GM23338 (cell line): ENCODE measurements around the gene BAAT.

ENCODE experiments used
- CREB1 ChIP-seq: fragments of 250-450 bp; sonication (Bioruptor Pico); IDR thresholded peaks from 2 replicates; pipeline ENCODE4 v1.5.0; 2020; ENCODE audit warnings: low read depth, mild to moderate bottlenecking, moderate library complexity
- CTCF ChIP-seq, 2 experiments: fragments of 200-600 bp in 1 of 2; sonication (generic) in 1 of 2; conservative IDR thresholded peaks; 2 replicates each; pipeline versions ENCODE4 v1.5.1 to v1.6.1; 2016 to 2017; ENCODE audit warnings: antibody characterized with exemption in 2 of 2, low read depth in 2 of 2, mild to moderate bottlenecking in 2 of 2, moderate library complexity in 1 of 2
- EZH2 ChIP-seq: fragments of 200-600 bp; sonication (generic); IDR thresholded peaks from one replicate; pipeline ENCODE4 v1.8.0; 2017; ENCODE audit warnings: antibody characterized with exemption, mild to moderate bottlenecking, low read depth; ENCODE audit not compliant: unreplicated experiment
- EZH2phosphoT487 ChIP-seq: fragments of 200-600 bp; sonication (generic); IDR thresholded peaks from one replicate; pipeline ENCODE4 v1.8.1; 2018; ENCODE audit warnings: antibody characterized with exemption; ENCODE audit not compliant: unreplicated experiment
- JUNB ChIP-seq: IDR thresholded peaks from one replicate; pipeline ENCODE4 v1.6.1; 2016; ENCODE audit warnings: antibody characterized with exemption; ENCODE audit not compliant: unreplicated experiment
- POLR2AphosphoS5 ChIP-seq: IDR thresholded peaks from 2 replicates; pipeline ENCODE4 v1.6.1; 2016; ENCODE audit warnings: antibody characterized with exemption, low read depth
- STAT1 ChIP-seq: IDR thresholded peaks from one replicate; pipeline ENCODE4 v1.6.1; 2016; ENCODE audit warnings: antibody characterized with exemption; ENCODE audit not compliant: unreplicated experiment
- TF ChIP-seq, protein P1 (sequence below): IDR thresholded peaks from 2 replicates; pipeline ENCODE4 v1.6.1; 2016; ENCODE audit warnings: antibody characterized with exemption
- TF ChIP-seq, protein P2 (sequence below): IDR thresholded peaks from one replicate; pipeline ENCODE4 v1.6.1; 2018; ENCODE audit warnings: antibody characterized with exemption; ENCODE audit not compliant: unreplicated experiment
- TF ChIP-seq, protein P3 (sequence below): fragments of 250-450 bp; sonication (Bioruptor Pico); IDR thresholded peaks from 2 replicates; pipeline ENCODE4 v1.5.0; 2020; ENCODE audit warnings: mild to moderate bottlenecking, moderate library complexity

GRCh38 chr9:101383361-101383760 is 1.4 kb downstream of the BAAT start:
- no peak for TF ChIP-seq CTCF (conservative IDR thresholded peaks at IDR 0.05; ENCODE audit: low read depth in 2 of 2)
- TF ChIP-seq POLR2AphosphoS5 = no peak
- TF ChIP-seq, protein P1, sequence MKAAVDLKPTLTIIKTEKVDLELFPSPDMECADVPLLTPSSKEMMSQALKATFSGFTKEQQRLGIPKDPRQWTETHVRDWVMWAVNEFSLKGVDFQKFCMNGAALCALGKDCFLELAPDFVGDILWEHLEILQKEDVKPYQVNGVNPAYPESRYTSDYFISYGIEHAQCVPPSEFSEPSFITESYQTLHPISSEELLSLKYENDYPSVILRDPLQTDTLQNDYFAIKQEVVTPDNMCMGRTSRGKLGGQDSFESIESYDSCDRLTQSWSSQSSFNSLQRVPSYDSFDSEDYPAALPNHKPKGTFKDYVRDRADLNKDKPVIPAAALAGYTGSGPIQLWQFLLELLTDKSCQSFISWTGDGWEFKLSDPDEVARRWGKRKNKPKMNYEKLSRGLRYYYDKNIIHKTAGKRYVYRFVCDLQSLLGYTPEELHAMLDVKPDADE = no peak
- TF ChIP-seq CREB1 = no peak
- TF ChIP-seq, protein P2, sequence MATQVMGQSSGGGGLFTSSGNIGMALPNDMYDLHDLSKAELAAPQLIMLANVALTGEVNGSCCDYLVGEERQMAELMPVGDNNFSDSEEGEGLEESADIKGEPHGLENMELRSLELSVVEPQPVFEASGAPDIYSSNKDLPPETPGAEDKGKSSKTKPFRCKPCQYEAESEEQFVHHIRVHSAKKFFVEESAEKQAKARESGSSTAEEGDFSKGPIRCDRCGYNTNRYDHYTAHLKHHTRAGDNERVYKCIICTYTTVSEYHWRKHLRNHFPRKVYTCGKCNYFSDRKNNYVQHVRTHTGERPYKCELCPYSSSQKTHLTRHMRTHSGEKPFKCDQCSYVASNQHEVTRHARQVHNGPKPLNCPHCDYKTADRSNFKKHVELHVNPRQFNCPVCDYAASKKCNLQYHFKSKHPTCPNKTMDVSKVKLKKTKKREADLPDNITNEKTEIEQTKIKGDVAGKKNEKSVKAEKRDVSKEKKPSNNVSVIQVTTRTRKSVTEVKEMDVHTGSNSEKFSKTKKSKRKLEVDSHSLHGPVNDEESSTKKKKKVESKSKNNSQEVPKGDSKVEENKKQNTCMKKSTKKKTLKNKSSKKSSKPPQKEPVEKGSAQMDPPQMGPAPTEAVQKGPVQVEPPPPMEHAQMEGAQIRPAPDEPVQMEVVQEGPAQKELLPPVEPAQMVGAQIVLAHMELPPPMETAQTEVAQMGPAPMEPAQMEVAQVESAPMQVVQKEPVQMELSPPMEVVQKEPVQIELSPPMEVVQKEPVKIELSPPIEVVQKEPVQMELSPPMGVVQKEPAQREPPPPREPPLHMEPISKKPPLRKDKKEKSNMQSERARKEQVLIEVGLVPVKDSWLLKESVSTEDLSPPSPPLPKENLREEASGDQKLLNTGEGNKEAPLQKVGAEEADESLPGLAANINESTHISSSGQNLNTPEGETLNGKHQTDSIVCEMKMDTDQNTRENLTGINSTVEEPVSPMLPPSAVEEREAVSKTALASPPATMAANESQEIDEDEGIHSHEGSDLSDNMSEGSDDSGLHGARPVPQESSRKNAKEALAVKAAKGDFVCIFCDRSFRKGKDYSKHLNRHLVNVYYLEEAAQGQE = no peak
- no peak for TF ChIP-seq JUNB
- no peak for TF ChIP-seq EZH2
- no peak for TF ChIP-seq EZH2phosphoT487
- TF ChIP-seq STAT1 = no peak
- TF ChIP-seq, protein P3, sequence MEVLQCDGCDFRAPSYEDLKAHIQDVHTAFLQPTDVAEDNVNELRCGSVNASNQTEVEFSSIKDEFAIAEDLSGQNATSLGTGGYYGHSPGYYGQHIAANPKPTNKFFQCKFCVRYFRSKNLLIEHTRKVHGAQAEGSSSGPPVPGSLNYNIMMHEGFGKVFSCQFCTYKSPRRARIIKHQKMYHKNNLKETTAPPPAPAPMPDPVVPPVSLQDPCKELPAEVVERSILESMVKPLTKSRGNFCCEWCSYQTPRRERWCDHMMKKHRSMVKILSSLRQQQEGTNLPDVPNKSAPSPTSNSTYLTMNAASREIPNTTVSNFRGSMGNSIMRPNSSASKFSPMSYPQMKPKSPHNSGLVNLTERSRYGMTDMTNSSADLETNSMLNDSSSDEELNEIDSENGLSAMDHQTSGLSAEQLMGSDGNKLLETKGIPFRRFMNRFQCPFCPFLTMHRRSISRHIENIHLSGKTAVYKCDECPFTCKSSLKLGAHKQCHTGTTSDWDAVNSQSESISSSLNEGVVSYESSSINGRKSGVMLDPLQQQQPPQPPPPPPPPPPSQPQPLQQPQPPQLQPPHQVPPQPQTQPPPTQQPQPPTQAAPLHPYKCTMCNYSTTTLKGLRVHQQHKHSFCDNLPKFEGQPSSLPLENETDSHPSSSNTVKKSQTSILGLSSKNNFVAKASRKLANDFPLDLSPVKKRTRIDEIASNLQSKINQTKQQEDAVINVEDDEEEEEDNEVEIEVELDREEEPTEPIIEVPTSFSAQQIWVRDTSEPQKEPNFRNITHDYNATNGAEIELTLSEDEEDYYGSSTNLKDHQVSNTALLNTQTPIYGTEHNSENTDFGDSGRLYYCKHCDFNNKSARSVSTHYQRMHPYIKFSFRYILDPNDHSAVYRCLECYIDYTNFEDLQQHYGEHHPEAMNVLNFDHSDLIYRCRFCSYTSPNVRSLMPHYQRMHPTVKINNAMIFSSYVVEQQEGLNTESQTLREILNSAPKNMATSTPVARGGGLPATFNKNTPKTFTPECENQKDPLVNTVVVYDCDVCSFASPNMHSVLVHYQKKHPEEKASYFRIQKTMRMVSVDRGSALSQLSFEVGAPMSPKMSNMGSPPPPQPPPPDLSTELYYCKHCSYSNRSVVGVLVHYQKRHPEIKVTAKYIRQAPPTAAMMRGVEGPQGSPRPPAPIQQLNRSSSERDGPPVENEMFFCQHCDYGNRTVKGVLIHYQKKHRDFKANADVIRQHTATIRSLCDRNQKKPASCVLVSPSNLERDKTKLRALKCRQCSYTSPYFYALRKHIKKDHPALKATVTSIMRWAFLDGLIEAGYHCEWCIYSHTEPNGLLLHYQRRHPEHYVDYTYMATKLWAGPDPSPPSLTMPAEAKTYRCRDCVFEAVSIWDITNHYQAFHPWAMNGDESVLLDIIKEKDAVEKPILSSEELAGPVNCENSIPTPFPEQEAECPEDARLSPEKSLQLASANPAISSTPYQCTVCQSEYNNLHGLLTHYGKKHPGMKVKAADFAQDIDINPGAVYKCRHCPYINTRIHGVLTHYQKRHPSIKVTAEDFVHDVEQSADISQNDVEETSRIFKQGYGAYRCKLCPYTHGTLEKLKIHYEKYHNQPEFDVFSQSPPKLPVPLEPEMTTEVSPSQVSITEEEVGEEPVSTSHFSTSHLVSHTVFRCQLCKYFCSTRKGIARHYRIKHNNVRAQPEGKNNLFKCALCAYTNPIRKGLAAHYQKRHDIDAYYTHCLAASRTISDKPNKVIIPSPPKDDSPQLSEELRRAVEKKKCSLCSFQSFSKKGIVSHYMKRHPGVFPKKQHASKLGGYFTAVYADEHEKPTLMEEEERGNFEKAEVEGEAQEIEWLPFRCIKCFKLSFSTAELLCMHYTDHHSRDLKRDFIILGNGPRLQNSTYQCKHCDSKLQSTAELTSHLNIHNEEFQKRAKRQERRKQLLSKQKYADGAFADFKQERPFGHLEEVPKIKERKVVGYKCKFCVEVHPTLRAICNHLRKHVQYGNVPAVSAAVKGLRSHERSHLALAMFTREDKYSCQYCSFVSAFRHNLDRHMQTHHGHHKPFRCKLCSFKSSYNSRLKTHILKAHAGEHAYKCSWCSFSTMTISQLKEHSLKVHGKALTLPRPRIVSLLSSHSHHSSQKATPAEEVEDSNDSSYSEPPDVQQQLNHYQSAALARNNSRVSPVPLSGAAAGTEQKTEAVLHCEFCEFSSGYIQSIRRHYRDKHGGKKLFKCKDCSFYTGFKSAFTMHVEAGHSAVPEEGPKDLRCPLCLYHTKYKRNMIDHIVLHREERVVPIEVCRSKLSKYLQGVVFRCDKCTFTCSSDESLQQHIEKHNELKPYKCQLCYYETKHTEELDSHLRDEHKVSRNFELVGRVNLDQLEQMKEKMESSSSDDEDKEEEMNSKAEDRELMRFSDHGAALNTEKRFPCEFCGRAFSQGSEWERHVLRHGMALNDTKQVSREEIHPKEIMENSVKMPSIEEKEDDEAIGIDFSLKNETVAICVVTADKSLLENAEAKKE = no peak
